Urinary bladder (tissue), 4 donors: ENCODE results near the gene VPS39. TPM values are rescaled to one million over a fixed set of nuclear protein-coding genes. Genes with fewer than 3 reads are reported as not detected.

Experiments used
- DNase-seq: peaks from one replicate; pipeline ENCODE4 v3.0.0-alpha.2; 2015; ENCODE audit errors: extremely low spot score
- H3K27ac ChIP-seq: one replicate; pipeline ENCODE4 v1.5.1; 2013; ENCODE audit warnings: low read depth, mild to moderate bottlenecking, moderate library complexity
- H3K36me3 ChIP-seq: one replicate; pipeline ENCODE4 v1.6.1; 2013; ENCODE audit warnings: mild to moderate bottlenecking, moderate library complexity; ENCODE audit not compliant: insufficient read depth
- H3K4me1 ChIP-seq: one replicate; pipeline ENCODE4 v1.6.1; 2013; ENCODE audit warnings: mild to moderate bottlenecking, moderate library complexity; ENCODE audit not compliant: insufficient read depth
- H3K4me3 ChIP-seq: one replicate; pipeline ENCODE4 v1.5.1; 2013; ENCODE audit warnings: low read depth, low read length
- WGBS: extraction: QIAGEN DNeasy Blood & Tissue Kit; methylation state at CpG from one replicate; pipeline ENCODE4 v1.1.7; 2013; 5-methylcytosine and 5-hydroxymethylcytosine counted together
- polyA plus RNA-seq: library from polyadenylated mRNA; stranded (reverse); fragments of 200-250 nt; gene quantifications from one replicate; pipeline ENCODE4 v1.2.3, GENCODE V29; 2013
- total RNA-seq: library from RNA; depleted of rRNA; stranded (reverse); fragments of >200 nt; gene quantifications from one replicate; pipeline ENCODE4 v1.2.3, GENCODE V29; 2014
- donor health status: healthy with polysubstance abuse.
- donor health status: healthy.

The VPS39 gene
- total and polyA plus RNA-seq, 2 donors, result 43.8 to 57.3 TPM

DNA sequence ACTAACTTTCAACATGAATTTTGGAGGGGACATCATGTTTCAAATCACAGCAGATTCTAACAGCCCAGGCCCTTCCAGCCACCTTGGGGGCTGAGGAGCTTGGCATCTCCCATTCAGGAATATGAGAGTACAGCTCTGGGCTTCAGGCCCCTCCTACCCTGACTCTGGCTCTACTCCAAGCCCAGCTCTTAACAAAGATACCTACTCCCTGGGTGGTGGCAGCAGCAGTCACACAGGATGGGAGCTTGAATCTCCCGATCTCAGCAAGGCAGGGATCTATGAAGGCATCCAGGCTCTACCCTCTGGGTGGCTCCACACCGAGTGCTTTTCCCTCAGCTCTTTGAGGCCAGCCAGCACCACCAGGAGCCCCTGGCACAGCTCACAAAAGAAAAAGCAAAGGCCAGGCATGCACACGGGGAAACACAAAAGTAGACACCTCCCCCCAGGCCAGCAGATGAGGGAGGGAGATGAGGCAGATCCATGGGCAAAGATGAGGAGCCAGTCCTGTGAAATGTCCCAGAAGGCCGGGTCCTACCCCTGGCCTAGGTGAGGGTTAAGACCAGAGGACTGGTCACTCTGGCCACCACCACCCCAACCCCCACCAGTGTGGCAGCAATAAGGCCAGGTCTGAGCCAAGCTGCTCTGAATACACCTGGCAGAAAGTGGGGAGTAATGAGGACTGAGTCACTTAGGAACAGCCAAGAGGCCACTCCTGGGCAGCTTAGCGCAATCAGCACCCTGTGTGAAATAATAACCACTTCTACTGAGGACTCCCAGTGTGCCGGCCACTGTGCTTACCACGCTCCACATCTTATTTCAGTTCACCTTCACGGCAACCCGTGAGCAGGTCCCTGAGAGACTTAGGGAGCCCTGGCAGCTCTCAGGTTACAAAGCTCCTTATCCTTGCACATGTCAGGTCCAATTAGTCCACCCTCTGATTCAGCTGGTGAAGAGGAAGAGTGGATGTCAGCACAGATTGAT lies 76.0 kb downstream of the VPS39 start:
- H3K4me1 ChIP-seq, result no peaks in the 10 kb centered on the region
- WGBS, result 67% methylated on average over 9 of the region's 9 CpGs
- DNase-seq, result no peak

DNA sequence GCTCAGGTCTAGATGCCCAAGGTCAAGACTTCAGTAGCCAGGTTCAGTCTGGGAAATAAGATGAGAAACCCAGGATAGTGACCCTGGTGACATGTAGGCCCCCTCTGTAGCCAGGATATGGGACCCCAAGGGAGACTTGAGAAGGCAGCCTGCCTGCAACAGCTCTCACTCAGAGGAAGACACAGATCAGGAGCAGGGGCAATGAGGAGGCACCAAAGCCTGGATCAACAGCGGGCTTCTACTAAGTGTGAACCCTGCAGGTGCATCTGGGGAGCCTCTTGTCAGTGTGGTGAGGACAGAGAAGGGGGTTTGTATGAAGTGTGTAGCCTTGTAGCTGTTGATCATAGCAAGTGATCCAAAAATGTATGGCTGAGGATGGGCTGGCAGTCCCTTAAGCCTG lies 77.1 kb downstream of the VPS39 start:
- no peak overlapping the region for H3K4me3 ChIP-seq
- 95% methylated on average over 1 of the region's 1 CpG for WGBS
- H3K4me1 ChIP-seq, result no peaks in the 10 kb centered on the region
- H3K27ac ChIP-seq, result no peak overlapping the region
- no peak for DNase-seq
- H3K36me3 ChIP-seq, result no peaks in the 10 kb centered on the region

More for the DNA sequence above, 76.0 kb downstream of the VPS39 start:
- no peak overlapping the region for H3K27ac ChIP-seq
- H3K36me3 ChIP-seq, result no peaks in the 10 kb centered on the region
- H3K4me3 ChIP-seq, result no peak overlapping the region

DNA sequence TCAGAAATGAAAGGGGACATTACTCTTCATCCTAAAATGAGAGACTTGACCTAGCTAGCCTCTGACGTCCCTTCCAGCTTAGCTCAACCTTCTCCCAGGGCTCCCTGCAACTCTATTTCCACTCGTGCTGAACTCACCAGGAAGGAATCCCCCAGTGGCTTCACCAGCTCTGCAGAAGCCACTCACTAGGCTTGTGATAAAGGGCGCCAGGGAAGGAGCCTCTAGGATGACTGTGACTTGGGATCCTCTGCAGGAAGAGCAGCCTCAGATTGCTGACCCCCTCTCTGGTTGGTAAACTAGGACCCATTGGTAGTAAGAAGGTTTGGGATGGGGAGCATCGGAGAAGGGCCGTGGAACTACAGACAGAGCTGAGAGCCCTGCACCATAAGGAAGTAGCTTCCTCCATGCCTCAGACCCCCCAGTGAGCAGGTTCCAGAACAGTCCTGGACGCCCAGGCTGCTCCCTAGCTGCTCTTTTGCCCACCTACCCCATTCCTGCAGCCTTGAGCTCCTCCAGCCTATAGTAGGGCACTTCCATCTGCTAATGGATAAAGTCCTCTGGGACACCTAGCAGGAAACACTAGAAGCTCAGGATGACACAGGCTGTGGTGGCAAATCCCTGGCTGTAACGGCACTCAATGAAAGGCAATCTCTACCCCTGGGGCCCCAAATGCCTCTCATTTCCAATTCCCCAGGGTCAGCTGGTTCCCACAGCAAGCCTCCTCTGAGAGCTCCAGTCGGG lies 77.7 kb downstream of the VPS39 start:
- Histone ChIP-seq H3K27ac (no peak overlapping the region), H3K4me3 (no peak overlapping the region), H3K36me3 (no peaks in the 10 kb centered on the region), H3K4me1 (no peaks in the 10 kb centered on the region)
- WGBS, result 66% methylated on average over 8 of the region's 8 CpGs
- no peak for DNase-seq

- Histone ChIP-seq H3K27ac (no peak overlapping the region), H3K4me1 (no peaks in the 10 kb centered on the region), H3K36me3 (no peaks in the 10 kb centered on the region), H3K4me3 (no peak overlapping the region)
- no peak for DNase-seq
- 76% methylated on average over 2 of the region's 2 CpGs for WGBS
Measured at GRCh38 chr15:42129364-42129763, 78.7 kb downstream of the VPS39 start.

DNA sequence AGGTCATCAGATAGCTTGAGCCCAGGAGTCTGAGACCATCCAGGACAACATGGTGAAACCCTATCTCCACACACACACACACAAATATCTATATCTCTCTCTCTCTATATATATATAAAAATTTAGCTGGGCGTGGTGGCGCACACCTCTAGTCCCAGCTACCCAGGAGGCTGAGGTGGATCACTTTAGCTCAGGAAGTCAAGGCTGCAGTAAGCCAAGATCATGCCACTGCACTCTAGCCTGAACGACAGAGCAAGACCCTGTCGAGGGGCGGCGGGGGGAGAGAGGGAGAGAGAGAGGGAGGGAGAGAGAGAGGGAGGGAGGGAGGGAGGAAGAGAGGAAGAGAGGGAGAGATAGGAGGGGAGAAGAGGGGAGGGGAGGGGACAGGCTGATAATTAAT lies 79.6 kb downstream of the VPS39 start:
- WGBS, result 66% methylated on average over 6 of the region's 6 CpGs
- no peaks in the 10 kb centered on the region for H3K4me1 ChIP-seq
- no peak for DNase-seq

DNA sequence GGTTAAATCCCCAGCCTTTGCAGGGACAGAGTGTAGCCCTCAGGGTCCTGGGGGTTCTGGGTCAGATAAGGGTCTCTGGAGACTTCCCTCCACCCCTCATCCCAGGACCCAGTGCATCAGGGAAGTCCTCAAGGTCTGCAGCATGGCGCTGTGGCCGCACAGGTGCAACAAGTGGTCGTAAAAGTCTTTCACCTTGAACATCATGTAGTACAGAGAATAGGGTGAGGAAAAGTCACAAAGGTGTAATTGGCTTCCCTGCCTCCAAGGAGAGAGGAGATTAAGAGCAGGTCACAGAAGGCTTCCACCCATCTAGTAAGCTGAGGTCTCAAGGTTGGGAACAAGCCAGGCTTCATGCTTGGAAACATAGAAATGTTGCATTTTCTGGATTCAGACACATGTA lies 84.6 kb downstream of the VPS39 start:
- DNase-seq, result no peak
- Histone ChIP-seq H3K4me1 (no peaks in the 10 kb centered on the region), H3K4me3 (no peak overlapping the region), H3K36me3 (no peaks in the 10 kb centered on the region), H3K27ac (no peak overlapping the region)
- 95% methylated on average over 3 of the region's 3 CpGs for WGBS

More for the DNA sequence above, 79.6 kb downstream of the VPS39 start:
- no peaks in the 10 kb centered on the region for H3K36me3 ChIP-seq
- no peak overlapping the region for H3K27ac ChIP-seq
- H3K4me3 ChIP-seq, result no peak overlapping the region

DNA sequence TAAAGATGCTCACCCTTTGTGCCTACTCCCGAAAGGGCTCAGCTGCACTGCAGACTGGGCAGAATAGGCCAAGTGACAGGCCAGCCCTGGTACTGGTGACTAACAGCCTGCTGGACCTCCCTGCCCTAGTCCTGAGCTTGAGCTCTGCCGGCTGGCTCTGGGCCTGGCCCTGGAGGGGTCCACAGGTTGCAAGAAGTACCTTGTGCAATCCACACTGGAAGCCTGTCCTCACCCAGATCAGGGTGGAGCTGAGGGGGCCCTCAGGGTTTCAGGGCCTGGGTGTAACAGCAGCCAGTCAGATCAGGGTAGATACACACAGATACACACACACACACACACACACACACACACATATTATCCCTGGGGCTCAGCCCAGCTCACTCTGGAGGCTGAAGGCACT lies 86.4 kb downstream of the VPS39 start:
- no peak for DNase-seq
- Histone ChIP-seq H3K36me3 (no peaks in the 10 kb centered on the region), H3K27ac (no peak overlapping the region), H3K4me3 (no peak overlapping the region), H3K4me1 (no peaks in the 10 kb centered on the region)
- WGBS, result 52% methylated on average over 2 of the region's 2 CpGs

GRCh38 chr15:42121021-42121420 lies 87.1 kb downstream of the VPS39 start:
- no peak overlapping the region for H3K4me3 ChIP-seq
- H3K4me1 ChIP-seq, result no peaks in the 10 kb centered on the region
- H3K27ac ChIP-seq, result no peak overlapping the region
- no peaks in the 10 kb centered on the region for H3K36me3 ChIP-seq
- 91% methylated on average over 6 of the region's 6 CpGs for WGBS
- DNase-seq, result no peak

DNA sequence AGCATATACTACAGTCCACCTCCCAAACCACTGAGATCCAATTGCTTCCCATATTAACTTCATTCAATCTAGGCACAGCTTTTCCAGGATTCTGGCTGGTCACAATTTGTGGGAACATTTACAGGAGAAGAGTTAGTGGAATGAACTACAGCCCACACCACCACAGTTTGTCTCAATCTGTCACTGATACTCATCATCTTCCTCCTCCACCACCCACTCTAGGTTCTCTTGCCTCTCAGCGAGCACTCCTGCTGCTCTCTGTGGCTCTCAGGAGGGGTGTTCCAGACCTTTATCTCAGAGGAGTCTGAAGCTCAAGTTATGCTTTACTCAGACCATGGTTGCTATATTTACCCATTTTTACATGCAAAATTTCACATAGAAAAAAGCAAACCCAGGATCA lies 87.8 kb downstream of the VPS39 start:
- 85% methylated on average over 1 of the region's 1 CpG for WGBS
- no peak overlapping the region for H3K4me3 ChIP-seq
- no peak for DNase-seq

GRCh38 chr15:42119446-42119760 lies 88.7 kb downstream of the VPS39 start:
- H3K36me3 ChIP-seq, result no peaks in the 10 kb centered on the region
- no peaks in the 10 kb centered on the region for H3K4me1 ChIP-seq
- WGBS, result 47% methylated on average over 5 of the region's 5 CpGs
- H3K27ac ChIP-seq, result no peak overlapping the region
- H3K4me3 ChIP-seq, result no peak overlapping the region
- no peak for DNase-seq

More for the DNA sequence above, 87.8 kb downstream of the VPS39 start:
- H3K4me1 ChIP-seq, result no peaks in the 10 kb centered on the region
- no peaks in the 10 kb centered on the region for H3K36me3 ChIP-seq
- H3K27ac ChIP-seq, result no peak overlapping the region

DNA sequence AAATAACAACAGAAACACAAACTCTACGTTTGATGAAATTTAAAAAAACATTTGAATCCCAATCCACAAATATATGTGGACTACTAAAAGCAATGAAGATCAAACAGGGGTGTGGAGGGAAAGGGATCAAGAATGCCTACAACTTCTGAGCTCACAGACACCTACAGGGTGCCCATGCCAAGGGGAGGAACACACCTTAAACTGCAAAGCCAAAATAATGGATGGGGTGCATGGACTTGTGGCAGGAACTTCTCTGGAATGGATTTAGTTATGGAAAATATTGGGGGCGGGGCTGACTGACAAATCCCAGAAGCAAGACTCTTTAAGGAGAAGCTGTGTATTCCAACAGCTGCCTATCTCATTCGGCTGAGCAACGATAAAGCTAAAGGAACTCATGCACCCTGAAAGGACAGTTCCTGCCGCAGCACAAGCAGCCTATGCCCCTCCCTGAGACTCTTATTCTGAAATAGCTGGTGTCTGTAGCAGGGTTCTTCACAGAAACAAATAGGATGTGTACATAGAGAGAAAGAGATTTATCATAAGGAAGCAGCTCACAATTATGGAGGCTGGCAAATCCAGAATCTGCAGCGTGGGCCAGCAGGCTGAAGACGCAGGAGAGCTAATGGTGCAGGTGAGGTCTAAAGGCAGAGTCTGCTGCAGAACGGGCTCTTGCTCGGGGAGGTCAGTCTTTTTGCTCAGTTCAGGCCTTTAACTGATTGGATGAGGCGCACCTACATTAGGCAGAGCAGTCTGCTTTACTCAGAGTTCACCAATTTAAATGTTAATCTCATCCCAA lies 89.3 kb downstream of the VPS39 start:
- no peaks in the 10 kb centered on the region for H3K36me3 ChIP-seq
- DNase-seq, result no peak
- no peak overlapping the region for H3K4me3 ChIP-seq
- no peak overlapping the region for H3K27ac ChIP-seq
- no peaks in the 10 kb centered on the region for H3K4me1 ChIP-seq
- WGBS, result 24% methylated on average over 10 of the region's 10 CpGs

DNA sequence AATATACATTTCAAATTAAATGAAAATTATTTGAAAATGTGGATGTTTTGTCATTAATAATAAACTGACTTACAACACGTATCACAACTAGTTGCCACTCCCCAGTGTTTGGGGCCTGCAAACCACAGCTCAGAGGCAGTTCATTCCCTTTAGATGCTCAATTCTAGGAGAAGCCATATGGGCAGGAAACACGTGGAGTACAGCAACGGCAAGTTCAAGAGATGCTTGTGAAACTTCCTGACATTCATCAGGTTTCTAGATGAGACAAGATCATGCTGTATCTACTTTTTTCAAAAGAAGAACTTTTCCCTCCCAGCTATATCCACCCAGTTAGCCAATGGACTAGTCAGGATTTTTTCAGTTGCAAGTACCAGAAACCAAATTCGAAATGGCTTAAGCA lies 96.2 kb downstream of the VPS39 start:
- Histone ChIP-seq H3K4me3 (no peak overlapping the region), H3K36me3 (no peaks in the 10 kb centered on the region), H3K27ac (no peak overlapping the region), H3K4me1 (no peaks in the 10 kb centered on the region)
- 58% methylated on average over 4 of the region's 4 CpGs for WGBS
- DNase-seq, result no peak

- H3K27ac ChIP-seq, result no peak overlapping the region
- 61% methylated on average over 3 of the region's 3 CpGs for WGBS
- DNase-seq, result no peak
- H3K4me1 ChIP-seq, result no peaks in the 10 kb centered on the region
- no peaks in the 10 kb centered on the region for H3K36me3 ChIP-seq
- H3K4me3 ChIP-seq, result no peak overlapping the region
Measured at GRCh38 chr15:42110367-42110766, 97.7 kb downstream of the VPS39 start.
